Activated T-helper 9 cell treated with anti-CD3 and anti-CD28 coated beads, Interleukin-2, amount 50 U/mL, for 16 hours (primary cell): ENCODE results near the gene CRTC3.

Experiments
- DNase-seq: peaks from one replicate; pipeline ENCODE4 v3.0.0-alpha.2; 2020; ENCODE audit warnings: low read depth

The CRTC3 gene

DNA sequence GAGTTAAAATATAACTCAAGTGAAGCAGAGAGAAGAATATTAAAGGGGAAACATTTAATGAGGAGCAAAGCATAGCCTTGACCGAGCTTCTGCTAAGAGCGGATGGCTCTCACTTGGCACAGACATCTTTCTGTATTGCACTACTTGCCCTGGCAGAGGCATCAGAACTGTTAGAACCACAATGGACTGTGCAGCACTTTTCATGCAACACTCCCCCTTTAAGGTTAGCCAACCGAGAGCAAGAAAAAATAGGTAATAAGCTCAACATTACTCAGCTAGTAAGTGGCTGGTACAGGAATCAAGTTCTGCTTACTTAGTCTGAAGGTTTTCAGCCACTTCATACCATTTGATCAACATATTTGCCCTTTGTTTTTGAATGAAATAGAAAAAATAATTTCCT, 33.7 kb downstream of the CRTC3 start:
- no peak for DNase-seq

DNA sequence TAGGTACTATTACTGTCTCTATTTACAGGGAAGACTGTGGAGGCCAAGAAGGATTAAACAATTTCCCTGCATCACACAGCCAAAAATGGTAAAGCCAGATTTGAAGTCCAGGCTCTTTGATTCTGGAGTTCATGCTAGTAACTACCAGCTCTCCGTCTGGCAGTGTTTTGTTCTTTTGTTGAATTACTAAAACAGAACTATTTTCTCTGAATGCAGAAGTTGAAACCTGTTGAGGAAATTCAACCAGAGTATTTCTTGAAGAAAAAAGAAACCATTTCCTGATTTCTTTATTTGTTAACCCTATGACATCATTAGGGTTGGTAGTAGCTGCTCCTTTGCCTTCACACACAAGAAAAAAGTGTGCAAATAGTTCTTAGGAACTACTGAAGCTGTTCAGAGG, 34.3 kb downstream of the CRTC3 start:
- DNase-seq = no peak

DNA sequence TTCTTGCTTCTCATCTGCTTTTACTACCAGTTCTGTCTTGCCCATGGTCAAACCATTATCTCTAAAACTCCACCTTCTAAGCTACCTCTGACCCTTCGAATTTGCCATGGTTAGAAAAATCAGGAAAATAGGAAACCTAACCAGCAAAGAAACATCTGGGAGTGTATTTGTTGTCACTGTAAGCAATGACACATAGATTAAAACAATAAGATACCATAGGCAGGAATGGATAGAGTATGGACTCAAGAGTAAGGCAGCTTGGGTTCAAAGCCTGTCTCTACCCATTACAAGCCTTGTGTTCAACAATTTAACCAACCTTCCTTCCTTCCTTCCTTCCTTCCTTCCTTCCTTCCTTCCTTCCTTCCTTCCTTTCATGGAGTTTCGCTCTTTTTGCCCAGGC, 34.9 kb downstream of the CRTC3 start:
- no peak for DNase-seq

DNA sequence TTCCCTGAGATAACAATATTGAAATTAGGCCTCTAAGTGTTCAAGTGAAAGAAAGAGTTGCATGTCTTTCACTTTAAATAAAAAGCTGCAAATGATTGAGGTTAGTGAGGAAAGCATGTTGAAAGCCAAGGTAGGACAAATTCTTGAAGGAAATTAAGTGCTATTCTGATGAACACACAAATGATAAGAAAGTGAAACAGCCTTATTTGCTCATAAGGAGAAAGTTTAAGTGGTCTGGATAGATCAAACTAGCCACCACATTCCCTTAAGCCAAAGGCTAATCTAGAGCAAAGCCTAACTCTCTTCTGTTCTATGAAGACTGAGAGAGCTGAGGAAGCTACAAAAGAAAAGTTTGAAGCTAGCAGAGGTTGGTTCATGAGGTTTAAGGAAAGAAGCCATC, 36.1 kb downstream of the CRTC3 start:
- DNase-seq = no peak

- DNase-seq = no peak
Observed at GRCh38 chr15:90570643-90571042, 40.9 kb downstream of the CRTC3 start.

DNA sequence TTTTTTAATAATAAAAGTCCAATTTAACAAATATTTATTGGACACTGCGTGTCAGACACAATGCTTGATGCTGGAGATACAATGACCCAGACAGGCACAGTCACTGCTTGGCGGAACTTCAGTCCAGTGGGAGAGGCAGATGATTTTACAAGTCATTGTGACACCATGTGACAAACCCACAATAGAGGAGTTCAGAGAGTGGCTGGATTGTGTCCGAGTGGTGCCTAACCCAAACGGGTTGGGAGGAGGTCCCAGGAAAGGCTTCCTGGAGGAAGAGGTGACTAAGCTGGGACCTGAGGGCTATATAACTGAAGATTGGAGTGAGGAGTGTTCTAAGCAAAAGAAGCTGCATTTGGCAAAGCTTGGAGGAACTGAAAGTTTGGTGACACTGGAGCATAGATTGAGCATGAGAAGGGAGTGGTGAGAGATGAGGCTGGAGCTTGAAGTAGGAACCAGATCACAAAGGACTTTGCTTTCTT, 41.4 kb downstream of the CRTC3 start:
- no peak for DNase-seq

- no peak for DNase-seq
Observed at GRCh38 chr15:90572893-90573292, 43.2 kb downstream of the CRTC3 start.

- DNase-seq = no peak
Observed at GRCh38 chr15:90576711-90577389, 47.1 kb downstream of the CRTC3 start.

GRCh38 chr15:90579213-90579612, 49.5 kb downstream of the CRTC3 start:
- DNase-seq = no peak

DNA sequence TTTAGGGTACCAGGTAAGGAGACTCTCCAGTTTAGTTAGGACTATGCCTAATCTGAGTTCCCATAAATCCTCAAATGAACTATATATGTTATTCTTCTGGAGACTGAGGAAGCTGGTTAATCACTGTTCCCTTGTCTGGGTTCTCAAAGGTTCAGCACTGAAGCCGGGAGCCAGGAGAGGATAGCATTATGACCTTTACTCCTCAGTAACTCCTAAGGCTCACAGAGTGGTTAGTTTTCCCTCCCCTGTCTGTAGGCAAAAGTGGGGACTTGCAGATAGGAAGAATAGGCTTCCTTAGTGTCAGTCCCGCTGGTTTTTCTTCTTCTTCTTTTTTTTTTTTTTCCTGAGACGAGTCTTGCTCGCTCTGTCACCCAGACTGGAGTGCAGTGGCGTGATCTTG, 50.4 kb downstream of the CRTC3 start:
- DNase-seq = no peak

GRCh38 chr15:90580541-90580940, 50.8 kb downstream of the CRTC3 start:
- no peak for DNase-seq

GRCh38 chr15:90580946-90581345, 51.2 kb downstream of the CRTC3 start:
- DNase-seq = no peak

GRCh38 chr15:90581771-90582352, 52.1 kb downstream of the CRTC3 start:
- DNase-seq = no peak

DNA sequence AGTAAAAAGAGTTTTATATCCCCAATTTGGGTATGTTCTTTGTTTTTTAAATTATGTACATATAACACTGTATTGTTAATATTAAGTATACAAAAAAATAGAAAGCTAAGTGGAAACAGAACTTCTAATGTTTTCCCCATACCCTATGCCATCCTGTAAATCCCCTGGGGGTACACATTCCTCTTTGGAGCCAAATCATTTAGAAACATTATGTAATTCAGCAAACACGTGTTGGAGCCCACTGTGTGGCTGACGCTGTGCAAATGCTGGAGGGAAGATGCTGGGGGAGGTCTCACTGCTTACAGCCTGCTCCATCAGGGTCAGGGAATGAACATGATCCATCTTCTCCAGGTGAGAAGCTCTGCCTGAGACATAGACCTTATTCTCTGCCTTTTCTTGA, 52.8 kb downstream of the CRTC3 start:
- no peak for DNase-seq

- DNase-seq = no peak
Observed at GRCh38 chr15:90583471-90584252, 53.9 kb downstream of the CRTC3 start.

GRCh38 chr15:90584841-90585240, 55.1 kb downstream of the CRTC3 start:
- no peak for DNase-seq

DNA sequence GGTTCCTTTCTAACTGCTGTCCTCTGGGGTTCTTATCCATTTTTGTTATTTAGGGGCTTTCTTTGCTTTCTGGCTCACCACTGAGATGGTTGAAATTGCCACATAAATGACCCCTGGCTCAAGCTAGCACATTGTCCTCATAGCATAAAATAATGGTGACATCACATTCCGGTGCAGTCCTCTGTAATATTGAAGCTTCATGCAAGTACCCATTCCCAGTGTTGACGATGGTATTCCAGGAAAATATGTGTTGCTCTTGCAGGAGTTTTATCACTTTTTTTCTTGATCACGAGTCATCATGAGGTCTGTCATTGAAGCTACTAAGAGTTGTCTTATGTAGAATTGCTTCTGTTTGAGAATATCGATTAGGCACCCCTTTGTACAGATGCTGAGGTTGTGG, 56.1 kb downstream of the CRTC3 start:
- no peak for DNase-seq

GRCh38 chr15:90586948-90587347, 57.2 kb downstream of the CRTC3 start:
- DNase-seq = no peak

DNA sequence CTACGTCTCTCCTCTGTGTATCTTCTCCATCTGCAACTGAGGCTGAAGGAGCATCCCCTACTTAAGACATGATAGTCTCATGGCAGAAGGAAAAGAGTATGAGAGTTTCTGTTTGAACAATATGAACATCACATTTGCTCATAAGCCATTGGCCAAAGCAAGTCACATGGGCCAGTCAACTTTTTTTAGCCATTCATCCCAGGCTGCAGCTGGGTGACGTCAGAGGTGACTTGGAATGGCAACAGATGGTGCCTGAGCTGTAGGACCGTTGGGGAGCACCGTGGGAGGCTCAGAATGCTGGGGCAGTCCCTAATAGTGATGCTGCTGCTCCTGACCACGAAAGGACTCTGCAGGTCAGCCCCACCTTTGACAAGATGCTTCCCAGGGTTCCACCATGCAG, 58.7 kb downstream of the CRTC3 start:
- DNase-seq = no peak

DNA sequence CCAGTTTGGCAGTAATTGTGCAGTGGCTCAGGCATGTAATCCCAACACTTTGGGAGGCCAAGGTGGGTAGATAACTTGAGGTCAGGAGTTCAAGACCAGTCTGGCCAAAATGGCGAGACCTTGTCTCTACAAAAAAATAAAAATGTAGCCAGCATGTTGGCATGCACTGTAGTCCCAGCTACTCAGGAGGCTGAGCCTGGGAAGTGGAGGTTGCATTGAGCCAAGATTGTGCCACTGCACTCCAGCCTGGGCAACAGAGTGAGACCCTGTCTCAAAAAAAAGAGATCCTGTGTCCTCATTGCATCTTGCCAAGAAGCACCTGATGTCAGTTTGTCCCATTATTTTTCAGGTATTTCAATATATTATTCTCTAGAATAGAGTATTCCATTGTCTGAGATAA, 61.8 kb downstream of the CRTC3 start:
- no peak for DNase-seq

DNA sequence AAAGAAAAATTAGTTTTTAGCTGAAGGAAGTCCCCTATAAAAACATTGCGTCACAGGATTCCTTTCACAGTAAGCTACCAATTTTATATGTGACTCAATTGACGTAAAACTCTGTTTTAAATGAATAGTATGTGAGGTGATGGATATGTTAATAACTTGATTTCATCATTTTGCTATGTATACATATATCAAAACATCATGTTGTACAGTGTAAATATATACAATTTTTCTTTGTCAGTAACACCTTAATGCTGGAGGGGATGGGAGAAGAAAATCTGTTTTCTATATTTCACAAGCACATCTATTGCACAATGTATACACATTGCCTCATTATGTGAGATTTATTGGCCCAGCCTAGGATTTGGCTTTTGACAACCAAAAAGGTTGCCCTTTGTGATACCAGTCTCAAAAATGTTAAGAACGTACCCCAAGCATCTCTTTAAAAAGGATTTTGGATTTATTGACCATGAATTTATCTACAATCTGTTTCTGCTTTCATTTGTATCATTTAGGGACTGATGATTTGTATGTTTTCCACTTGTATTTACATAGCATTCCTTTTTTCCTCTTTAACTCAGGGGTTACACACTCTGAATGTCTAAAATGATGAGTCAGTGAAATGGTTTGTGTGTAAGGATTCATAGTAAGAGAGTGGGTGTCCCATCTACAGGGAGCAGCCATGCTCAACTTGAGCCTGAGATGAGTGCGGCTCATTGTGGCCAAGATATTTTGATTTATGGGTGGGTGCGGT, 62.6 kb downstream of the CRTC3 start:
- no peak for DNase-seq

DNA sequence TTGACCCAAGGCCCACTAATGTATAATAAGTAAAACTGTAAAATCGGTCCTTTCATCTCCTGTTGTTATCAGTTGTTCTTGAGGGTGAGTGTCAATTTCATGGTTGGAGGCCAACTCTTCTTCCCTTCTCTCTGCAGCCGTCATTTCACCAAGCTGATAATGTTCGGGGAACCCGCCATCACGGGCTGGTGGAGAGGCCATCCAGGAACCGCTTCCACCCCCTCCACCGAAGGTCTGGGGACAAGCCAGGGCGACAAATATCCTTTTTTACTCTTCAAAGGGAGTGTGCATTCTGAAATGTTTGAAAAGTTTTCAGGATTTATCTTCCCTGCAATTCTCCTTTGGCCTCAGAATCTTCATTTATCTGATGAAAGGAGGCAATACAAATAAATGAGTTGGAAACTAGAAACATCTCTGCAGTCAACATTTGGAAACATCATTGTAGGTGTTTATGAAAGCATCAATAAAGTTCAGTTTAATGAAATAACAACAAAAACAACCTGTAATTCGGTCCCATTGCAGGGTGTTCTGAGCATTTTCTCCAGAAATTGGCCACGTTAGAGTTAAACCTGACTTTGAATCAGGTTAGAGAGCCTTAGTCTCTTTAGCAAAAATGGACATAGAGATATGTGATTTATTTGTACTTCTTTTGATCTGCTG, 63.9 kb downstream of the CRTC3 start:
- DNase-seq = no peak
